HG03280 (cell line): ENCODE results near the gene CD79B.

ENCODE experiments used
- ATAC-seq: cut with Tn5 transposase; IDR thresholded peaks from one replicate; pipeline ENCODE4 v1.9.1; 2021; ENCODE audit warnings: mild to moderate bottlenecking, moderate library complexity; ENCODE audit not compliant: unreplicated experiment

Gene CD79B

GRCh38 chr17:63931981-63932561 lies at the start of gene CD79B:
CD79B (minus strand) TSS chr17:63932331; CDS start chr17:63932261, 70 bp downstream.
- peak; percentile 81 for ATAC-seq

- ATAC-seq: no peak
These were observed 46.4 kb upstream of the CD79B start for GRCh38 chr17:63978272-63979200.

- ATAC-seq: no peak
These were observed 44.6 kb upstream of the CD79B start for GRCh38 chr17:63976702-63977101.

- no peak for ATAC-seq
These were observed 43.5 kb upstream of the CD79B start for GRCh38 chr17:63975541-63976092.

GRCh38 chr17:63974594-63975192 lies 42.6 kb upstream of the CD79B start:
- ATAC-seq: no peak

GRCh38 chr17:63973930-63974593 lies 41.9 kb upstream of the CD79B start:
- ATAC-seq: no peak

- ATAC-seq: no peak
These were observed 41.1 kb upstream of the CD79B start for GRCh38 chr17:63973247-63973646.

- ATAC-seq: no peak
These were observed 40.7 kb upstream of the CD79B start, which contains the start of gene SCN4A for GRCh38 chr17:63972796-63973195. SCN4A (minus strand) TSS chr17:63972918; CDS start chr17:63972841, 77 bp downstream.

GRCh38 chr17:63969278-63969677 lies 37.1 kb upstream of the CD79B start:
- no peak for ATAC-seq

GRCh38 chr17:63967953-63968352 lies 35.8 kb upstream of the CD79B start:
- ATAC-seq: no peak

GRCh38 chr17:63966646-63967264 lies 34.6 kb upstream of the CD79B start:
- ATAC-seq: no peak

GRCh38 chr17:63963123-63963522 lies 31.0 kb upstream of the CD79B start:
- ATAC-seq: no peak

- ATAC-seq: no peak
These were observed 30.2 kb upstream of the CD79B start for GRCh38 chr17:63962298-63962744.

GRCh38 chr17:63961355-63962212 lies 29.5 kb upstream of the CD79B start:
- peak; percentile 56 for ATAC-seq

GRCh38 chr17:63960430-63960829 lies 28.3 kb upstream of the CD79B start:
- no peak for ATAC-seq

GRCh38 chr17:63960006-63960405 lies 27.9 kb upstream of the CD79B start:
- ATAC-seq: no peak

GRCh38 chr17:63956296-63956920 lies 24.3 kb upstream of the CD79B start:
- ATAC-seq: no peak

- no peak for ATAC-seq
These were observed 23.7 kb upstream of the CD79B start for GRCh38 chr17:63955791-63956190.

- ATAC-seq: no peak
These were observed 23.1 kb upstream of the CD79B start for GRCh38 chr17:63955232-63955631.
